ENCODE results near the gene ALPK3. TPM values are rescaled to one million over a fixed set of nuclear protein-coding genes. Genes with fewer than 3 reads are reported as not detected.

ALPK3 gene
- polyA plus RNA-seq, 1 donor (not counting 4 experiments of a cell fraction or from before 2014, with no cell fraction given) = 0.07 TPM

GRCh38 chr15:84835661-84836337, 18.6 kb downstream of the ALPK3 start:
- dilution Hi-C loops (cut with MboI; ENCODE audit: extremely low pct_ligation_motif_present, low sequenced_read_pairs) = no loop called here
- no peaks in the 10 kb centered on the region for H3K36me3 ChIP-seq (ENCODE audit: control insufficient read depth in 2 of 2, extremely low read depth in 1 of 2, insufficient read depth in 2 of 2, low read length in 2 of 2)
- TF ChIP-seq EZH2 (IDR thresholded peaks at IDR 0.05; ENCODE audit: low read length) = no peak
- no peak for TF ChIP-seq CTCF (optimal IDR thresholded peaks at IDR 0.05 in 1 of 3, IDR thresholded peaks at IDR 0.05 in 1 of 3, conservative IDR thresholded peaks at IDR 0.05 in 1 of 3; ENCODE audit: extremely low read depth in 1 of 3, insufficient read depth in 2 of 3, low read length in 3 of 3)
- no peak overlapping the region for H3K4me3 ChIP-seq (ENCODE audit: control insufficient read depth in 2 of 3, extremely low read depth in 1 of 3, insufficient read depth in 2 of 3, low read depth in 1 of 3, low read length in 3 of 3)
- no peaks in the 10 kb centered on the region for H3K9me1 ChIP-seq (ENCODE audit: control insufficient read depth, extremely low read depth, insufficient read depth, low read length)
- H3K27ac ChIP-seq (ENCODE audit: control insufficient read depth, insufficient read depth, low read length) = no peak overlapping the region
- no peak overlapping the region for H2AFZ ChIP-seq (ENCODE audit: control insufficient read depth, low read length)
- FAIRE-seq = no peak
- peaks cover 15% of the 10 kb centered on the region for H3K27me3 ChIP-seq (ENCODE audit: control insufficient read depth, extremely low read depth, insufficient read depth, low read length)
- H3K79me2 ChIP-seq (ENCODE audit: control insufficient read depth, insufficient read depth, low read length) = no peaks in the 10 kb centered on the region
- H3K4me1 ChIP-seq (ENCODE audit: control insufficient read depth, extremely low read depth, insufficient read depth, low read length) = no peaks in the 10 kb centered on the region
- no peaks in the 10 kb centered on the region for H3K9me3 ChIP-seq (ENCODE audit: control insufficient read depth, low read depth, low read length)
- no peaks in the 10 kb centered on the region for H4K20me1 ChIP-seq (ENCODE audit: control insufficient read depth, extremely low read depth, insufficient read depth, low read length)
- no peak for DNase-seq (ENCODE audit: low read depth, low spot score)
- no peak overlapping the region for H3K4me2 ChIP-seq (ENCODE audit: control insufficient read depth, extremely low read depth, insufficient read depth, low read depth, low read length)
- H3K9ac ChIP-seq (ENCODE audit: control insufficient read depth, extremely low read depth, insufficient read depth, low read length) = no peak overlapping the region

GRCh38 chr15:84836844-84837243, 19.7 kb downstream of the ALPK3 start:
- Histone ChIP-seq H3K36me3 (ENCODE audit: control insufficient read depth in 2 of 2, extremely low read depth in 1 of 2, insufficient read depth in 2 of 2, low read length in 2 of 2) (no peaks in the 10 kb centered on the region), H2AFZ (ENCODE audit: control insufficient read depth, low read length) (no peak overlapping the region), H3K4me1 (ENCODE audit: control insufficient read depth, extremely low read depth, insufficient read depth, low read length) (no peaks in the 10 kb centered on the region), H3K27me3 (ENCODE audit: control insufficient read depth, extremely low read depth, insufficient read depth, low read length) (peaks cover 15% of the 10 kb centered on the region), H3K4me2 (ENCODE audit: control insufficient read depth, extremely low read depth, insufficient read depth, low read depth, low read length) (no peak overlapping the region), H3K27ac (ENCODE audit: control insufficient read depth, insufficient read depth, low read length) (no peak overlapping the region), H3K9ac (ENCODE audit: control insufficient read depth, extremely low read depth, insufficient read depth, low read length) (no peak overlapping the region), H3K9me1 (ENCODE audit: control insufficient read depth, extremely low read depth, insufficient read depth, low read length) (no peaks in the 10 kb centered on the region), H3K4me3 (ENCODE audit: control insufficient read depth in 2 of 3, extremely low read depth in 1 of 3, insufficient read depth in 2 of 3, low read depth in 1 of 3, low read length in 3 of 3) (no peak overlapping the region), H4K20me1 (ENCODE audit: control insufficient read depth, extremely low read depth, insufficient read depth, low read length) (no peaks in the 10 kb centered on the region), H3K9me3 (ENCODE audit: control insufficient read depth, low read depth, low read length) (no peaks in the 10 kb centered on the region), H3K79me2 (ENCODE audit: control insufficient read depth, insufficient read depth, low read length) (no peaks in the 10 kb centered on the region)
- FAIRE-seq (no peak), DNase-seq (ENCODE audit: low read depth, low spot score) (no peak)
- TF ChIP-seq EZH2 (IDR thresholded peaks at IDR 0.05; ENCODE audit: low read length) (no peak), CTCF (optimal IDR thresholded peaks at IDR 0.05 in 1 of 3, IDR thresholded peaks at IDR 0.05 in 1 of 3, conservative IDR thresholded peaks at IDR 0.05 in 1 of 3; ENCODE audit: extremely low read depth in 1 of 3, insufficient read depth in 2 of 3, low read length in 3 of 3) (no peak)
- dilution Hi-C loops (cut with MboI; ENCODE audit: extremely low pct_ligation_motif_present, low sequenced_read_pairs) = no loop called here
